SK-N-SH treated with all-trans-retinoic acid at 6 μM for 48 hours (cell line): Measurements from ENCODE around the gene CCDC88B.
A peak's percentile ranks its signal among the peaks of the same experiment; 100 is the strongest.

Experiments
- ATAC-seq: fragments of 200-7000 bp; cut with Tn5 transposase; 3 replicates; pipeline ENCODE4 v1.9.1; 2020; ENCODE audit warnings: mild to moderate bottlenecking, moderate library complexity
- ARNTL ChIP-seq: fragments of 450-650 bp; formaldehyde crosslinking; IDR thresholded peaks from 2 replicates; pipeline ENCODE4 v1.5.0; 2020; ENCODE audit warnings: low read depth, mild to moderate bottlenecking, moderate library complexity, borderline replicate concordance
- BACH2 ChIP-seq: fragments of 250-450 bp; sonication (Bioruptor Pico); IDR thresholded peaks from 2 replicates; pipeline ENCODE4 v1.9.0; 2021; ENCODE audit warnings: mild to moderate bottlenecking, borderline replicate concordance
- CREB5 ChIP-seq: fragments of 250-450 bp; sonication (Bioruptor Pico); IDR thresholded peaks from 2 replicates; pipeline ENCODE4 v1.5.1; 2020; ENCODE audit warnings: low read depth, mild to moderate bottlenecking, moderate library complexity
- CSDC2 ChIP-seq: fragments of 250-450 bp; sonication (Bioruptor Pico); IDR thresholded peaks from 2 replicates; pipeline ENCODE4 v1.5.0; 2020; ENCODE audit warnings: mild to moderate bottlenecking, moderate library complexity
- CSRNP3 ChIP-seq: fragments of 250-450 bp; sonication (Bioruptor Pico); IDR thresholded peaks from 2 replicates; pipeline ENCODE4 v1.5.1; 2021; ENCODE audit warnings: mild to moderate bottlenecking, moderate library complexity
- ESRRG ChIP-seq: fragments of 250-450 bp; sonication (Bioruptor Pico); IDR thresholded peaks from 2 replicates; pipeline ENCODE4 v1.6.1; 2021; ENCODE audit warnings: mild to moderate bottlenecking
- GLIS3 ChIP-seq: fragments of 250-450 bp; sonication (Bioruptor Pico); IDR thresholded peaks from 2 replicates; pipeline ENCODE4 v1.5.0; 2020; ENCODE audit warnings: mild to moderate bottlenecking, moderate library complexity
- OSR1 ChIP-seq: fragments of 250-450 bp; sonication (Bioruptor Pico); IDR thresholded peaks from 2 replicates; pipeline ENCODE4 v1.8.0; 2022; ENCODE audit warnings: moderate library complexity, mild to moderate bottlenecking, inconsistent platforms
- PATZ1 ChIP-seq: fragments of 250-450 bp; sonication (Bioruptor Pico); IDR thresholded peaks from 2 replicates; pipeline ENCODE4 v1.8.0; 2020; ENCODE audit warnings: mild to moderate bottlenecking, moderate library complexity, borderline replicate concordance
- POU6F1 ChIP-seq: fragments of 250-450 bp; sonication (Bioruptor Pico); IDR thresholded peaks from 2 replicates; pipeline ENCODE4 v1.8.0; 2021; ENCODE audit warnings: low read depth, mild to moderate bottlenecking, moderate library complexity, borderline replicate concordance
- RARB ChIP-seq: fragments of 250-450 bp; sonication (Bioruptor Pico); IDR thresholded peaks from 2 replicates; pipeline ENCODE4 v1.8.0; 2021; ENCODE audit warnings: mild to moderate bottlenecking, moderate library complexity
- SNAI2 ChIP-seq: fragments of 250-450 bp; sonication (Bioruptor Pico); IDR thresholded peaks from 2 replicates; pipeline ENCODE4 v1.5.0; 2020; ENCODE audit warnings: mild to moderate bottlenecking, moderate library complexity
- TCF4 ChIP-seq: fragments of 250-450 bp; sonication (Bioruptor Pico); IDR thresholded peaks from 2 replicates; pipeline ENCODE4 v1.8.0; 2021; ENCODE audit warnings: mild to moderate bottlenecking, moderate library complexity, borderline replicate concordance
- TOX ChIP-seq: fragments of 250-450 bp; sonication (Bioruptor Pico); IDR thresholded peaks from 2 replicates; pipeline ENCODE4 v1.8.0; 2021; ENCODE audit warnings: mild to moderate bottlenecking, moderate library complexity, borderline replicate concordance
- TSHZ2 ChIP-seq: fragments of 250-450 bp; sonication (Bioruptor Pico); IDR thresholded peaks from 2 replicates; pipeline ENCODE4 v1.5.0; 2020; ENCODE audit warnings: mild to moderate bottlenecking, moderate library complexity
- ZC3H10 ChIP-seq: fragments of 250-450 bp; sonication (Bioruptor Pico); IDR thresholded peaks from 2 replicates; pipeline ENCODE4 v1.5.1; 2021; ENCODE audit warnings: mild to moderate bottlenecking, moderate library complexity
- ZFP3 ChIP-seq: fragments of 250-450 bp; sonication (Bioruptor Pico); IDR thresholded peaks from 2 replicates; pipeline ENCODE4 v1.5.0; 2020; ENCODE audit warnings: mild to moderate bottlenecking, moderate library complexity
- ZFP30 ChIP-seq: fragments of 450-650 bp; formaldehyde crosslinking; IDR thresholded peaks from 2 replicates; pipeline ENCODE4 v1.5.0; 2022; ENCODE audit warnings: mild to moderate bottlenecking, moderate library complexity
- ZNF565 ChIP-seq: fragments of 450-650 bp; formaldehyde crosslinking; conservative IDR thresholded peaks from 2 replicates; pipeline ENCODE4 v1.5.0; 2020; ENCODE audit warnings: low read depth, mild to moderate bottlenecking, moderate library complexity
- ZNF70 ChIP-seq: fragments of 450-650 bp; formaldehyde crosslinking; IDR thresholded peaks from 2 replicates; pipeline ENCODE4 v1.5.0; 2020; ENCODE audit warnings: mild to moderate bottlenecking, moderate library complexity
- ZNF8 ChIP-seq: fragments of 450-650 bp; formaldehyde crosslinking; IDR thresholded peaks from 2 replicates; pipeline ENCODE4 v1.5.0; 2020; ENCODE audit warnings: mild to moderate bottlenecking, moderate library complexity

CCDC88B gene

GRCh38 chr11:64358536-64358906 lies 18.5 kb downstream of the CCDC88B start:
- ATAC-seq, result peak; percentile 17
- TF ChIP-seq CSDC2 (no peak), ESRRG (CRISPR knock-in tag) (no peak), GLIS3 (CRISPR knock-in tag) (no peak), BACH2 (CRISPR knock-in tag) (no peak), POU6F1 (no peak), RARB (CRISPR knock-in tag) (no peak), ZC3H10 (CRISPR knock-in tag) (no peak), CREB5 (CRISPR knock-in tag) (no peak), ZFP3 (CRISPR knock-in tag) (no peak), TOX (CRISPR knock-in tag) (no peak), TCF4 (no peak), ZFP30 (CRISPR knock-in tag) (no peak), CSRNP3 (CRISPR knock-in tag) (no peak), ARNTL (no peak)
- TF ChIP-seq, all 23 proteins: peak for 0

GRCh38 chr11:64358907-64359711 lies 19.1 kb downstream of the CCDC88B start, which contains the start of gene RPS6KA4:
RPS6KA4 (plus strand) TSS chr11:64359162; CDS start chr11:64359236, 74 bp downstream.
- TF ChIP-seq ZNF565 (CRISPR knock-in tag) (no peak), PATZ1 (CRISPR knock-in tag) (no peak), TSHZ2 (CRISPR knock-in tag) (no peak), OSR1 (CRISPR knock-in tag) (no peak), CREB5 (CRISPR knock-in tag) (no peak), ZC3H10 (CRISPR knock-in tag) (no peak), ZNF70 (CRISPR knock-in tag) (no peak), RARB (CRISPR knock-in tag) (no peak), ZNF8 (CRISPR knock-in tag) (no peak), SNAI2 (CRISPR knock-in tag) (no peak)
- TF ChIP-seq, all 23 proteins: peak for 0
- ATAC-seq, result peak; percentile 88
